ENCODE data around the gene MPRIP.

The MPRIP gene

GRCh38 chr17:17020821-17021193 lies 21.4 kb upstream of the MPRIP start:
- no peak for DNase-seq (ENCODE audit: extremely low read depth, low read depth)

GRCh38 chr17:17021194-17021863 lies 20.9 kb upstream of the MPRIP start:
- no peak for TF ChIP-seq CTCF (IDR thresholded peaks at IDR 0.05; ENCODE audit: low read depth, low read length)
- no peak for DNase-seq (ENCODE audit: extremely low read depth, low read depth)

More at GRCh38 chr17:17020821-17021193, 21.4 kb upstream of the MPRIP start:
- TF ChIP-seq CTCF (IDR thresholded peaks at IDR 0.05; ENCODE audit: low read depth, low read length) = no peak

GRCh38 chr17:17022011-17022410 lies 20.2 kb upstream of the MPRIP start:
- DNase-seq (ENCODE audit: extremely low read depth, low read depth) = no peak
- TF ChIP-seq CTCF (IDR thresholded peaks at IDR 0.05; ENCODE audit: low read depth, low read length) = no peak

GRCh38 chr17:17022456-17022855 lies 19.8 kb upstream of the MPRIP start:
- DNase-seq (ENCODE audit: extremely low read depth, low read depth) = no peak

GRCh38 chr17:17024778-17025300 lies 17.4 kb upstream of the MPRIP start:
- no peak for TF ChIP-seq CTCF (IDR thresholded peaks at IDR 0.05; ENCODE audit: low read depth, low read length)
- DNase-seq (ENCODE audit: extremely low read depth, low read depth) = no peak

More at GRCh38 chr17:17022456-17022855, 19.8 kb upstream of the MPRIP start:
- TF ChIP-seq CTCF (IDR thresholded peaks at IDR 0.05; ENCODE audit: low read depth, low read length) = no peak

GRCh38 chr17:17025621-17026020 lies 16.6 kb upstream of the MPRIP start:
- DNase-seq (ENCODE audit: extremely low read depth, low read depth) = no peak
- no peak for TF ChIP-seq CTCF (IDR thresholded peaks at IDR 0.05; ENCODE audit: low read depth, low read length)

GRCh38 chr17:17026163-17026562 lies 16.1 kb upstream of the MPRIP start:
- no peak for DNase-seq (ENCODE audit: extremely low read depth, low read depth)
- no peak for TF ChIP-seq CTCF (IDR thresholded peaks at IDR 0.05; ENCODE audit: low read depth, low read length)

Measured in AG09319 (cell line).